GM21576 (cell line): ENCODE results near the gene SLC4A2.

Experiments
- ATAC-seq: cut with Tn5 transposase; IDR thresholded peaks from one replicate; pipeline ENCODE4 v1.9.1; 2021; ENCODE audit warnings: mild to moderate bottlenecking, moderate library complexity; ENCODE audit not compliant: unreplicated experiment

Gene SLC4A2

GRCh38 chr7:151061213-151062110 lies 2.1 kb downstream of the SLC4A2 start:
- ATAC-seq = no peak

DNA sequence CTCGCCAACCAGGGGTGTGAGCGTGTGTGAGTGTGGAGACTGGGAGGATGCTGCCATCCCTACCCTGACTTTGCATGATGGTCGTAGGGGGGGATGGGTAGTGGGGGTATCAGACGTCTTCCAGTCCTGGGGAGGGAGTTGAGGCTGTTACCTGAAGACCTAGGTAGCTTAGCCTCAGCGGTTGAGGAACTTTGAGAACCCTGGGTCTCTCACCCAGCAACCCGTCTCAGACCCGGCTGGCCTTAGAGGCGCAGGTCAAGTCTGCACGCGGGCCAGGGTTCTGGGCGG lies 2.7 kb downstream of the SLC4A2 start:
- ATAC-seq = no peak

DNA sequence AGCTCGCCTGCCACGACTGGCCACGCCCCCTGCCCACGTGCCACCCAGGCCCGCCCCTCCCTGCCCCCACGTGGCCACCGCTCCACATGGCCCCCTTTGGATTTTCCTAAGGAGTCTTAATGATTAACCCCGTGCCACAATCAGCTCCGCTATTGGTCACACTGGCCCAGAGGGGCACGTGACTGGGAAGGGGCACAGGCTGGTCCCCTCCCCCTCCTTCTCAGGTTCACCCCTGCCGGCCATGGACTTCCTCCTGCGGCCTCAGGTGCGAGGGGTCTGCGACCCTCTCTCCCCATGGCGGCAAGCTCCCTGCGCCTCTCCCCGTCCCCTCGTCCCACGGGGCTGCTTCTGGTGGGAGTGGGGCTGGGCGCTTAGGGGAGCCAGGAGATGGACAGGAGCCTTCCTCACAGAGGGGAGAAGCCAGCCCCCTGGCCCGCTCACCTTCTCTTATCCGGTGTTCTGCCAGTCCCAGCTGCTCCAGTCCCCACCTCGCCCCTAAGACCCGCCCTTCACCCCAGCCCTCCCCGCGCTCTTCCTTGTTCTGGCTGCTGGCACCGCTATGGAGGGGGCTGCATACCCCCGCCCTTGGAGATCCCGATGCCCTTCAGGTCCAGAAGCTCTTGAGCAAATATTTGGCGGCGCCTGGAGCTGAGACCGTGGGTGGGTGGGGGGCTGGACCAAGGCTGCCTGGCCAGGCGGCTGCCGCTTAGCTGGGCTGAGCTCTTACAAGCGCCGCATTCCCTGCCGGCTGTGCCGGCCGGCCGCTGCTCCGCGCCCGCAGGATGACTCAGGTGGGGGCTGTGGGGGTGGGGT lies 3.2 kb downstream of the SLC4A2 start:
- no peak for ATAC-seq

DNA sequence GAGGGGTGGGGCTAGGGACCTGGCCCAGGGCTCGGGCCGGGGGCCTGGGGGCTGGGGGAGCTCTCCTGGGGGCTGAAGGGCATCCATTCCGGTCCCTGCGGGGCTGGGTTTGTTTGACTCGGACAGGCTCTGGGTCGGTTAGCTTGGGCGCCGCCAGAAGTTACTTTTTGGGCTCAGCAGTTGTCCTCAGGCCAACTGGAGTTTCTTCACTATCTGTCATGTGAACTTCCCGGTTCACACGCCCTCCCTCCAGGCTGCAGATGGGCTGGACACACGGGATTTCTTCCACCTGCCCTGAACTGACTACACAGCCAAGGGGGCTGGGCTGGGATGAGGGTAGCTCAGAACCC lies 3.8 kb downstream of the SLC4A2 start:
- ATAC-seq = no peak

DNA sequence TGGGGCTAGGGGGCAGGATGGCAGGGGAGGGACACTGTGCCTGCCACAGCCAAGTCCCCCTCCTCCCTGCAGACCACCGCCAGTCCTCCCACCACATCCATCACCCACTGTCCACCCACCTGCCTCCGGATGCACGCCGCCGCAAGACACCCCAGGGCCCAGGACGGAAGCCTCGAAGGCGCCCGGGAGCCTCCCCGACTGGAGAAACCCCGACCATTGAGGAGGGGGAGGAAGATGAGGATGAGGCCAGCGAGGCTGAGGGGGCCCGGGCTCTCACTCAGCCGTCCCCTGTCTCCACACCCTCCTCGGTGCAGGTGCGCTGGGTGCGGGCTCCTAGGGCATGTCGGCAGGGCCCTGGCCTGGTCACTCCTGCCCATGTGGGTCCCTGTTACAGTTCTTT lies 5.1 kb downstream of the SLC4A2 start:
- no peak for ATAC-seq

- no peak for ATAC-seq
These were observed 5.6 kb downstream of the SLC4A2 start for GRCh38 chr7:151064993-151065392.

DNA sequence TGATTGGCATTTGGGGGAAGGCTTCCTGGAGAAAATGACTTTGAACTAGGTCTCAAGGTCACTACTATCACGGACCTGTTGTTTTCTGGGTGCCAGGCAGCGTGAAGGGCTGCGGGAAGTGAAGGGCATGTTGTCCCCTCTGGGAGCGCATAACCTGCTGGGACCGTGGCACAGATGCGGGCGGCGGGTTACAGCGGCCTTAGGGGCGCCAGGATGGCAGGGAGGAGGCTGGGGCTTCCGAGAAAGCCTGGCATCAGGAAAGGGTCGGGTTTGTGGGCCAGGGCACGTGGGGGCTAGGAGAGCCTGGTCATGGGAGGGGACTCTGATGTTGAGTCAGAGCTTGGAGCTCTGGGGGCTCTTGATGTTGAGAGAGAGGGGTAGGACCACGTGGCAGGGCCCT lies 6.1 kb downstream of the SLC4A2 start:
- no peak for ATAC-seq

GRCh38 chr7:151066273-151066974 lies 7.0 kb downstream of the SLC4A2 start:
- ATAC-seq = no peak

- ATAC-seq = no peak
These were observed 8.8 kb downstream of the SLC4A2 start for GRCh38 chr7:151068069-151068773.

GRCh38 chr7:151069841-151070573 lies 10.6 kb downstream of the SLC4A2 start:
- ATAC-seq = no peak

DNA sequence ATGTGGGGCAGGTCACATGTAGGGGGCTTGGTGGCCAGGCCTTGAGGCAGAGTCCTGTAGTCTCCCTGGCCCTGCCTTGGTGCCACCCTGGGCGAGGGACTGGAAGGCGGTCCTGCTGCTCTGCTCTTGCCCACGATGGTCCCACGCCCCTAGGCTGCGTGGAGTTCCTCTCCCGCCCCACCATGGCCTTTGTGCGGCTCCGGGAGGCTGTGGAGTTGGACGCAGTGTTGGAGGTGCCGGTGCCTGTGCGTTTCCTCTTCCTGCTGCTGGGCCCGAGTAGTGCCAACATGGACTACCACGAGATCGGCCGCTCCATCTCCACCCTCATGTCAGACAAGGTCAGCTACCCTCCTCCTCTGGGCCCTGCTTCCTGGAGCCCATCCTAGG lies 11.2 kb downstream of the SLC4A2 start:
- ATAC-seq = no peak

DNA sequence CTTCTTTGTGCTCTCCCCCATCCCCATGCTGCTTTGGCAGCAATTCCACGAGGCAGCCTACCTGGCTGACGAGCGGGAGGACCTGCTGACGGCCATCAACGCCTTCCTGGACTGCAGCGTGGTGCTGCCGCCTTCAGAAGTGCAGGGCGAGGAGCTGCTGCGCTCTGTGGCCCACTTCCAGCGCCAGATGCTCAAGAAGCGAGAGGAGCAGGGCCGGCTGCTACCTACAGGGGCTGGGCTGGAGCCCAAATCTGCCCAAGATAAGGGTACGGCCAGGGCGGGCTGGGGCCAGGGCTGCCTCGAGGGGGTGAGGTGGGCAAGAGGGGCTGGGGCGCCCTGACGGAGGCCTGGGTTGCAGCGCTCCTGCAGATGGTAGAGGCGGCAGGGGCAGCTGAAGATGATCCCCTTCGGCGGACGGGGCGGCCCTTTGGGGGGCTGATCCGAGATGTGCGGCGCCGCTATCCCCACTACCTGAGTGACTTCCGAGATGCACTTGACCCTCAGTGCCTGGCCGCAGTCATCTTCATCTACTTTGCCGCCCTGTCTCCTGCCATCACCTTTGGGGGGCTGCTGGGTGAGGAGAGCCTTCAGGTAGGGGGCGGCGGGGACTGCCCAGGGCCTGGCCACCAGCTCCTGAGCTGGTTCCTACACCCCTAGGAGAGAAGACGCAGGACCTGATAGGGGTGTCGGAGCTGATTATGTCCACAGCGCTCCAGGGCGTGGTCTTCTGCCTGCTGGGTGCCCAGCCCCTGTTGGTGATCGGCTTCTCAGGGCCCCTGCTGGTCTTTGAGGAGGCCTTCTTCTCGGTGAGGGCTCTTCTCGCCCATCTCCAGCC lies 11.9 kb downstream of the SLC4A2 start:
- no peak for ATAC-seq

DNA sequence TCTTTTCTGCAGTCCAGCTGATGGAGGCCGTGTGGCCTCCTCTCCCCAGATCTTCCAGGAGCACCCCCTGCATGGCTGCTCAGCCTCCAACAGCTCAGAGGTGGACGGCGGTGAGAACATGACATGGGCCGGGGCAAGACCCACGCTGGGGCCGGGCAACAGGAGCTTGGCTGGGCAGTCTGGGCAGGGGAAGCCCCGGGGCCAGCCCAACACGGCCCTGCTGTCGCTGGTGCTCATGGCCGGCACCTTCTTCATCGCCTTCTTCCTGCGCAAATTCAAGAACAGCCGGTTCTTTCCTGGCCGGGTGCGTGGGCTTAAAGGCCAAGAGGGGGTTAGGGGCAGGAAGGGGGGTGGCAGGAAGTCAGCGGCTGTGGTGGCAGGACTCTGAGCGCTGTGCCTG lies 14.6 kb downstream of the SLC4A2 start:
- no peak for ATAC-seq

- no peak for ATAC-seq
These were observed 15.7 kb downstream of the SLC4A2 start for GRCh38 chr7:151074817-151075661.

GRCh38 chr7:151075662-151075971 lies 16.2 kb downstream of the SLC4A2 start:
- ATAC-seq = no peak

- no peak for ATAC-seq
These were observed 16.6 kb downstream of the SLC4A2 start for GRCh38 chr7:151075978-151076426.

GRCh38 chr7:151076863-151077704 lies 17.7 kb downstream of the SLC4A2 start:
- no peak for ATAC-seq

- no peak for ATAC-seq
These were observed 18.4 kb downstream of the SLC4A2 start for GRCh38 chr7:151077705-151078232.
